HepG2 (cell line): ENCODE data around the gene CTDP1. TPM values are rescaled to one million over a fixed set of nuclear protein-coding genes. Genes with fewer than 3 reads are reported as not detected.

Experiments used
- AKAP8 ChIP-seq: sonication (generic); formaldehyde crosslinking; IDR thresholded peaks from 2 replicates; pipeline ENCODE4 v1.5.1; 2020; ENCODE audit warnings: mild to moderate bottlenecking, missing genetic modification reagents
- ARID4A ChIP-seq: sonication (generic); formaldehyde crosslinking; IDR thresholded peaks from 2 replicates; pipeline ENCODE4 v1.5.0; 2020; ENCODE audit warnings: mild to moderate bottlenecking, missing genetic modification reagents, borderline replicate concordance
- FOXA1 ChIP-seq, 2 experiments: fragments of 450-650 bp in 1 of 2; sonication (generic) in 1 of 2; formaldehyde crosslinking in 1 of 2; IDR thresholded peaks; 2 replicates each; pipeline versions ENCODE4 v1.4.0 to v1.6.1; 2016 to 2020; ENCODE audit warnings: missing genetic modification reagents in 1 of 2
- FOXO1 ChIP-seq: sonication (generic); formaldehyde crosslinking; IDR thresholded peaks from 2 replicates; pipeline ENCODE4 v1.4.0; 2020; ENCODE audit warnings: missing genetic modification reagents
- HMGXB4 ChIP-seq, 2 experiments: sonication (generic) in 1 of 2; formaldehyde crosslinking in 1 of 2; IDR thresholded peaks; 2 replicates each; pipeline versions ENCODE4 v1.4.0 to v1.6.1; 2018 to 2020; ENCODE audit warnings: missing genetic modification reagents in 2 of 2, borderline replicate concordance in 1 of 2, low read depth in 1 of 2, mild to moderate bottlenecking in 1 of 2, missing biosample characterization in 1 of 2
- PRDM15 ChIP-seq: sonication (generic); formaldehyde crosslinking; IDR thresholded peaks from 2 replicates; pipeline ENCODE4 v1.4.0; 2020; ENCODE audit warnings: missing genetic modification reagents
- U2AF1 ChIP-seq: fragments of 200-400 bp; formaldehyde crosslinking; optimal IDR thresholded peaks from 2 replicates; pipeline ENCODE3; 2017; ENCODE audit warnings: mild to moderate bottlenecking, low read depth, low read length
- ZBTB39 ChIP-seq: sonication (generic); formaldehyde crosslinking; IDR thresholded peaks from 2 replicates; pipeline ENCODE4 v1.5.0; 2020; ENCODE audit warnings: missing genetic modification reagents
- ZFP91 ChIP-seq: sonication (generic); formaldehyde crosslinking; IDR thresholded peaks from 2 replicates; pipeline ENCODE4 v1.9.0; 2022; ENCODE audit warnings: missing genetic modification reagents, mild to moderate bottlenecking, borderline replicate concordance
- ZNF124 ChIP-seq: sonication (generic); formaldehyde crosslinking; IDR thresholded peaks from 2 replicates; pipeline ENCODE4 v1.4.0; 2020; ENCODE audit warnings: missing genetic modification reagents
- ZNF143 ChIP-seq: sonication (generic); formaldehyde crosslinking; IDR thresholded peaks from 2 replicates; pipeline ENCODE4 v1.4.0; 2020; ENCODE audit warnings: missing genetic modification reagents
- ZNF772 ChIP-seq: sonication (generic); formaldehyde crosslinking; IDR thresholded peaks from 2 replicates; pipeline ENCODE4 v1.5.0; 2020; ENCODE audit warnings: mild to moderate bottlenecking, missing genetic modification reagents
- polyA plus RNA-seq, 8 experiments: library from polyadenylated mRNA; depleted of rRNA in 3 of 8; stranded (reverse) in 7 of 8; unstranded in 1 of 8; fragments of >200 nt; fragmentation: Illumina TruSeq in 4 of 8; extraction: Trizol in 4 of 8; gene quantifications; 2 replicates each; pipeline versions ENCODE4 v1.2.1 to v1.2.3, GENCODE V29; 2011 to 2016; ENCODE audit warnings: low read depth in 4 of 8, missing spikeins in 1 of 8, mixed read lengths in 1 of 8; ENCODE audit not compliant: insufficient read depth in 1 of 8
- total RNA-seq, 5 experiments: library from RNA; depleted of rRNA; stranded (reverse); fragments of >200 nt; fragmentation: Illumina TruSeq; extraction: Trizol; gene quantifications; 2 replicates each; pipeline ENCODE4 v1.2.3, GENCODE V29; 2016; ENCODE audit warnings: low read depth in 1 of 5

CTDP1 gene
- total and polyA plus RNA-seq, 2 of the 13 experiments (the other 11 are each of a cell fraction or from before 2014, with no cell fraction given) = 6.9 to 11.0 TPM

GRCh38 chr18:79679552-79680099 lies at the start of gene CTDP1 (continued):
- TF ChIP-seq ZBTB39 (CRISPR knock-in tag) (peak; percentile 56; the same call in 1 of the 2 replicates), FOXA1 (IDR thresholded peaks at IDR 0.05) (no peak), FOXA1 (CRISPR knock-in tag; IDR thresholded peaks at IDR 0.05) (peak; percentile 93), PRDM15 (0 out of 2 replicates have a peak, but pooled peaks have one; percentile 23), ZFP91 (0 out of 2 replicates have a peak, but pooled peaks have one; percentile 49), AKAP8 (CRISPR knock-in tag) (no peak), FOXO1 (CRISPR knock-in tag) (peak; percentile 44), HMGXB4 (CRISPR knock-in tag; IDR thresholded peaks at IDR 0.05; ENCODE audit: borderline replicate concordance in 1 of 2, low read depth in 1 of 2) (0 out of 4 replicates have a peak, but pooled peaks of 1 of the 2 experiments have one; percentile 37), ZNF772 (CRISPR knock-in tag) (0 out of 2 replicates have a peak, but pooled peaks have one; percentile 64), ZNF124 (CRISPR knock-in tag) (0 out of 2 replicates have a peak, but pooled peaks have one; percentile 8), ZNF143 (peak; percentile 84), U2AF1 (peak; percentile 4), ARID4A (CRISPR knock-in tag) (peak; percentile 86)
